Measurements from ENCODE around the gene OR2S2. TPM values are rescaled to one million over a fixed set of nuclear protein-coding genes. Genes with fewer than 3 reads are reported as not detected.
"Not testable (repeated sequence)": the region's sequence is repeated elsewhere in the genome, so short reads cannot be mapped to it uniquely, and the experiment has no call there.

OR2S2 gene, protein sequence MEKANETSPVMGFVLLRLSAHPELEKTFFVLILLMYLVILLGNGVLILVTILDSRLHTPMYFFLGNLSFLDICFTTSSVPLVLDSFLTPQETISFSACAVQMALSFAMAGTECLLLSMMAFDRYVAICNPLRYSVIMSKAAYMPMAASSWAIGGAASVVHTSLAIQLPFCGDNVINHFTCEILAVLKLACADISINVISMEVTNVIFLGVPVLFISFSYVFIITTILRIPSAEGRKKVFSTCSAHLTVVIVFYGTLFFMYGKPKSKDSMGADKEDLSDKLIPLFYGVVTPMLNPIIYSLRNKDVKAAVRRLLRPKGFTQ
- total RNA-seq, result not detected in 2 replicates

DNA sequence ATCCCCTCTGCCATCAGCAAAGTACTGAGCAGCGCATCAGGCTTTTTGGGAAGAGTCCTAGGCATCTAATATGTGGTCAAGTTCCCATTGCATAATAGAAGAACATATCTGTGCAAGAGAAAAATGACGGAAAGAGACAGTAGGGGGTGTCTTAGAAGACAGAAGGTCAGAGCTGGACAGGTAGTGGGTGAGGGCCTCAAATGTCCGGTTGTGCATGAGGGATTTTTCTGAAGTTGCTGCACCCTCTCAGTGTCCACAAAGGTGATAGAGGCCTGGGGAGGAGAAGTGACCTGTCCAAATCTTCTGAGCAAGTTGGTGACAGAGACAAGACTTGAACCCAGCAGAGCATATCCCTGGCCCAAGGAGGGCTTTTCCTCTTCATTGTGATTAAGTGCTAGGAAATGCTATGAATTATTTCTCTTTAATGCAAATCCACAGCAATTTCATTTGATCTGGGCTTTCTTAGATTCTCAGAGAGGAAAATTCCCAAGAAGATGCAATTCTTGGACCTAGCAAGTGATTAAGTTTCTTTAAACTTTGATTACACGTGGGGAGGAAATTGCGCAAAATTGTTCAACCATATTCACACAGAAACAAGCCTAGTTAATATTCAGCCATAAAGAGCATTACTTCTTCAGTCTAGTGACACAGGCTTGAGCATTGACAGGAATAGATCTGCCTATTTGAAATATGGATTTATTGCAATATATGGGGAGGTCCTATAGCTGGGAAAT, at the start of gene OR2S2:
OR2S2 (minus strand) TSS at position 51 of the 734 bp plus-strand sequence. CDS start 56 bp downstream, outside the sequence.
- no peak for DNase-seq

DNA sequence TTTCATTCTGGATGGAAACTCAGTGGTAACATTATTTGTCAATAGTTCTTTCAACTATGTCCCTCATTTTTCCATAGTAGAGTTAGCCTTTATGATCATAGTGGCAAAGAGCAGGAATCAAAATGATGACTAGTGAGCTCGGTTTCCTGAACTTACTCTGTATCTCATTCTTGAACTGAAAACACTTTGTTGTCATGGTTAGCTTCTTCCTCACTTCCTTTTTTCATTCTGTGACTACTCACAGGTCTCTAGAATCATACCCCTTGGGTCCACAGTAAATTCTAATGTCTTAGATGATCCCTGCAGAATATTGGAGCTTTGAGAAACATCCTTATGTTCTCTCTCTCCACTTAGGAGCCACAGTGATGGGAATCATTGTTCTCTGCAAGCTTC, 49.4 kb upstream of the OR2S2 start:
- DNase-seq, result no peak

DNA sequence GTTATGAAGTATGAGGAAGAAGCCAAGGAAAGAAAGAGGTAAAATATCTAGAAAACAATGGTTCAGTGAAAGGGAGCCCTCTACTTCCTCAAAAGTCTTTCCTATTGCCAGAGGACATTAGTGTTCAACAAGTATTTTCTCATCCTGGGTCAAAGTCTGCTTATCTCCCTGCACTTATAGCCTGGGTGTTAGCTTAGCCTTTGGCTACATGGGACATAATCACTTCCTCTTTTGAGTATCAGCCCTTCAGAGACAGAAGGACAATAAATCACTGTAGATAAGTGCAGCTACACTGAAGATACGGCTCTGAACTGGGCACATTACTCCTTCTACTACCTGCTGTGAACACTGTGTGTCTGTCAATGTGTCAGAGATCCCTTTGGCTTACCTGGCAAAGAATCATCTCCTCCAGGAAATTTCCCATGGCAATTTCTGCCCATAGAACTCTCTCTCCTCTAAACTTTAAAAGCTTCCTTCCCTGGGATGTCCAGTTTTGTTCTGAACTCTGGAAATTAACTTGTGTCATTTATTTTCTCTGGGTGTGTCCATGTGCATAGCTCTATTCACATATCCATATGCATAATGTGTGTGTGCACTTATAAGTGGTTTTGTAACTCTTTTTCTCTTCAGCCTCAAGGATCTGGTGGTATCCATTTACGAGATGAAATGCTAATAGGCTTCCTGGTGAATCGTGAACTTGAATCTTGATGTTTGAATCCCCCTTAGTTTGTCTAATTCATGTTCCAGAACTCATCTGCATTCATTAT, 48.8 kb upstream of the OR2S2 start:
- DNase-seq, result no peak

DNA sequence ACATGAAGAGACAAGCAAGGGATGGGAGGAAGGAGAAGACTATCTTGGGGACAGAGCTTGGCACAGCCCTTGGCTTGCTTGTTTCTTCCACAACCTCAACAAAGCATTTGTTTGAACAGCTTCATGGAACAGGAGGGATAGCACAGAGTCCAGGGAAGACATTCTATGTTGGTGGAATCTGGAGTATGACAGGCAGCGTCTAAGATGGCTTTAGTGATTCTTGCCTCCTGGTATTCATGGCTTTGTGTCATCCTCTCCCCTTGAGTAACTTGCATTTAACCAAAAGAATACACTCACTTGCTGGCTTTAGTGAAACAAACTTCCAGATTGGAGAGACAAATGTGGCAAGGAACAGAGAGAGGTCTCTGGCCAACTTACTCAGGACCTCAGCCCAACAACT, 47.9 kb upstream of the OR2S2 start:
- no peak for DNase-seq

DNA sequence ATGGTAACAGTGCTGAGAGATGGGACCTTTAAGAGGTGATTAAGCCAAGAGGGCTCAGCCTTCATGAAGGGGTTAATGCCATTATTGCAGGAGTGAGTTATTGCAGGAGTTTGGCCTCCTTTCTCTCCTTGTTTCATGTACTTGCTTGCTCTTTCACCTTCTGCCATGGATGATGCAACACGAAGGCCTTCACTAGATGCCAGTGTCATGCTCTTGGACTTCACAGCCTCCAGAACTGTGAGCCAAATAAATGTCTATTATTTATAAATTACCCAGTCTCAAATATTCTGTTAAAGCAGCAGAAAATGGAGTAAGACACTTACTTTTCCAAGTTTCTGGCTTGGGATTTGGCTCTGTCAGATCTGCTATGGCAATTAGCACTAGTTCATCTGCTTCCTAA, 40.4 kb upstream of the OR2S2 start:
- no peak for DNase-seq

DNA sequence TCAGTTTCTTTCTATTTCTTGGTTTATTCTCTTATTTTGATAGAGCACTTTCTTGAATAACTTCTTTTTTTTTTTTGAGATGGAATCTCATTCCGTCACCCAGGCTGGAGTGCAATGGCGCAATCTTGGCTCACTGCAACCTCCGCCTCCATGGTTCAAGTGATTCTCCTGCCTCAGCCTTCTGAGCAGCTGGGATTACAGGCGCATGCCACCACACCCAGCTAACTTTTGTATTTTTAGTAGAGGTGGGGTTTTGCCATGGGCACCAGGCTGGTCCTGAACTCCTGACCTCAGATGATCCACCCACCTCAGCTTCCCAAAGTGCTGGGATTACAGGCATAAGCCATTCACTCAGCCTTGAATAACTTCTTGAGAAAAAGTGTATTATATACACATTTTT, 39.1 kb upstream of the OR2S2 start:
- not testable (repeated sequence) for DNase-seq

DNA sequence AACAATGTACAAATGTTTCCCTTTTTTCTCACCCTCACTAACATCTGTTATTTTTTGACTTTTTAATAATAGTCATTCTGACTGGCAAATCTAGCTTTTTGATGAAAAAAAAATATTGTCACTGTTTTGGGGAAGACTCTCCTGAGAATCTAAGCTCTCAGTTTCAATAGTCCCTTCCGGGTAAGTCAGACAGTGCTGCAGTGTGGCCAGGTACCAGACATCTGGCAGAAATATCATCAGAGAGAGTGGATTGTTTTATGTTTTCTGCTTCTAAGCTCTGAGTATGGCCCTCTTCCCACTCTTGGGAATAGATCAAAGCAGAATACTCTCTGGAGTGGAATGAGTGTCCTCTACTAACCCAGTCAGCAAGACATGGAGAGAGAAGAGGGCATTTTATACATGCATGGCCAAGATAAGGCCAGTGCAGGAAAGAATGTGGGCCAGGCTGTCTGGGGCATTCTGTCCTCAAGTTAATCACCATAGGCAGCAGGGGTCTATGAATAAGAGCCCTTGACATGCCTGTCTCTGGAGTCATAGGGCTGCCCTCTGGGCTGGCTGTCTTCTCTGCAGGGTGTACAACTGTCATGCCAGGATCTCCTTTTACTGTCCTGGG, 38.5 kb upstream of the OR2S2 start:
- DNase-seq, result no peak

DNA sequence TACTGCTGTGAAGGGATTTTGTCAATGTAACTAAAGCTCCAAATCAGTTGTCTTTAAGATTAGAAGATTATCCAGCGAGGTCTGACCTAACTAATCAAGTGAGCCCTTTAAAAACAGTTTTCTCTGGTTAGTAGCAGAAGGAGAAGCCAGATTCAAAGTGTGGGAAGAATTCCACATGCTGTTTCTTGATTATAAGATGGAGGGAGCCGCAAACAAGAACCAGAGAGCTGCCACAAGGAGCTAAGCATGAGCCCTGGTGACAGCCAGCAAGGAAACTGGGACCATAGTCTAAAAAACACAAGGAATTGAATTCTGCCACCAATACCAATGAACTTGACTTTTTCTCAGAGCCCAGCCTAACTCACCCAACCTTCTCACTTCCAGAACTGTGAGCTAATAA, 37.0 kb upstream of the OR2S2 start:
- DNase-seq, result no peak

DNA sequence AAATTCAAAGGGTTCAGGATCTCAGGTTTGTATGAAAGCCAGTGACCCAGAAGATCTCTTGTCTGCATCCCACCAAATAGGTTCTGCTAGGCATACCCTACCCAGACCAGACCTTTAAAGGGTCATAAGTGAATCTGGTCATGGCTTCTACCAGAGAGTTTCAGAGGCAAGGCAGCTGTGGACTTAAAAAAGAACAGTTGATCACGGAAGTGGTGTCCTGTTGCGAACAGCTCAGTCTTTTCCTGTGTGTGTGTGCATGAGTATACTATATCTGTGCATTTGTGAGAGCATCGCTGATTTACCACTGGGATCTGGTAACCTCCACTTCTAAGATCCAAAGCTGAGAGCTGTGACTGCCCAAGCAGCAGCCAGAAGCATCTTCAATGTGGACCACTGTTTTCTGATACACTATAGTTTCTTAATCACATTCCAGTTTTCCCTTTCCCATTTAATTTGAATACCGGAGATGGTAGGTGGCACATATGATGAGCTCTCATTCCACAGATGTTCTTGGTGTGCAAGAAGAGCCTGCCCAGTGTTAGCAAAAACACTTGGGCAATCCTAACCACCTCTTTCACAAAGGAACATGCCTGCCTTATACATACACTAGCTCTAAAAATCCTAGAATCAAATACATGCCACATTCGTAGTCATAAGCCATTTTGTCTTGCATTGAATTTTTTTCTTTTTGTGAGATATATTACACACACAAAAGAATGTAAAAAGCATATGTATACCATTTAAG, 36.2 kb upstream of the OR2S2 start:
- DNase-seq, result no peak

DNA sequence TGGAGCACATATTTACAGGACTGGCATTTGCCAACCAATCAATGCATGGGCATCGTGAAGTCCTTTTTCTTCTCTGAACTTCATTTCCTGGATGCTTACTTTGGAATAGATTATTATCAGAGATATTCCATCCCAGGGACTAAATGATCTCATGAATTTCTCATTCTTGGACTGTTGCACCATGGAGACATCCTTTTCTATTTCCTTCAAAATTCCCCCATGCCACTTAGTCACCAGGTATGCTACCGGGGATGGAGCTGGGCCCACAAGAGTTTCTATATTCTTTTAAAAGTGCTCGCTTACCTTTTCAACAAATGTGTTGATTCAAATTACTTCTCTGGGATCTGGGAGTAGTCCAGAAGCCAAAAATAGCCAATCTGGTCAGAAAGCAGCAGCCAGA, 35.2 kb upstream of the OR2S2 start:
- DNase-seq, result not testable (repeated sequence)

DNA sequence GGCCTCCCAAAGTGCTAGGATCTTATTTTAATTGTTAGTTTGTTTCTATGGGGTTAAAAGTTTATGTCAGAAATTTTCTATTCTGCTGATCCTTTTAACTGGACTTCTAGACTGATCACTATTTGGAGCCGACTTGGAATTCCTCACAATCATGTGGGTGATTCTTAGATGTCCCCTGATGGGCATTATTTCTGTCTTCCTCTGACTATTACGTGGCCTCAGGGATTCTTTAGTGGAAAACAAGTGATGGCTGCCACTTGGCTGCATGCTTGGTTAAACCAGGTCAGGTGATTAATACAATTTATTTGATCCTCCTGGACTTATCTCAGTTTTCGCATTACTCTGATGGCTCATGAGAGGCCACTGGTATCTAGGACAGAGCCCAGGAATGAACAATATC, 32.2 kb upstream of the OR2S2 start:
- DNase-seq, result no peak

DNA sequence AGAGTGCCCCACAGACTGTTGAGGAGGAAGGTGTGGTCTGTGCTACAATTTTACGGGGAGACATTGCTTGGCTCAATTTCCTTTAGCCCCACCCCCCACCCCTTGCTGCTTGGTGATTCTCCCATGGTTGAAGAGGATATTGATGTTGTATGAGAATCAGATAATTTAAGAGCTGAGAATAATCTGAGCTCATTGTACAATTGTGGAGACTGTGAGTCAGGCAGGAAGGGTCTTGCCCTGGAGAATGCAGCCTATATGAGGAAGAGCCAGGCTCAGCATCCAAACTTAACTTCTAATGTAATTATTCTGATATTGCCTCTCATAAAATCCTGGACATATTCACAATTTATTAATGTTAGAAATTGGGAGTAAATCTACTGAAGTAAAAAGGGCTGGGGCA, 26.1 kb upstream of the OR2S2 start:
- peak; percentile 52 for DNase-seq

DNA sequence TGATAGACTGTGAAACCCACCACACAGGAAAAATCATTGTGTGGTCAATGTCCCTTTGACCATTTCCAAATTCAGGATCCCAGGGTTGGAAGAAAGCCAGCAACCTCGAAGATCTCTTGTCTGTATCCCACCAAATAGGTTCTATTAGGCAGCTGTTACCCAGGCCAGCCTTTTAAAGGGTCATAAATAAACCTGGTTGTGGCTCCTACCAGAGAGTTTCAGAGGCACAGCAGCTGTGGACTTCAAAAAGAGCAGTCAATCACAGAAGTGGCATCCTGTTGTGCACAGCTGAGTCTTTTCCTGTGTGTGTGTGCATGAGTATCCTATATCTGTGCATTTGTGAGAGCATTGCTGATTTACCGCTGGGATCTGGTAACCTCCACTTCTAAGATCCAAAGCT, 23.7 kb upstream of the OR2S2 start:
- no peak for DNase-seq

DNA sequence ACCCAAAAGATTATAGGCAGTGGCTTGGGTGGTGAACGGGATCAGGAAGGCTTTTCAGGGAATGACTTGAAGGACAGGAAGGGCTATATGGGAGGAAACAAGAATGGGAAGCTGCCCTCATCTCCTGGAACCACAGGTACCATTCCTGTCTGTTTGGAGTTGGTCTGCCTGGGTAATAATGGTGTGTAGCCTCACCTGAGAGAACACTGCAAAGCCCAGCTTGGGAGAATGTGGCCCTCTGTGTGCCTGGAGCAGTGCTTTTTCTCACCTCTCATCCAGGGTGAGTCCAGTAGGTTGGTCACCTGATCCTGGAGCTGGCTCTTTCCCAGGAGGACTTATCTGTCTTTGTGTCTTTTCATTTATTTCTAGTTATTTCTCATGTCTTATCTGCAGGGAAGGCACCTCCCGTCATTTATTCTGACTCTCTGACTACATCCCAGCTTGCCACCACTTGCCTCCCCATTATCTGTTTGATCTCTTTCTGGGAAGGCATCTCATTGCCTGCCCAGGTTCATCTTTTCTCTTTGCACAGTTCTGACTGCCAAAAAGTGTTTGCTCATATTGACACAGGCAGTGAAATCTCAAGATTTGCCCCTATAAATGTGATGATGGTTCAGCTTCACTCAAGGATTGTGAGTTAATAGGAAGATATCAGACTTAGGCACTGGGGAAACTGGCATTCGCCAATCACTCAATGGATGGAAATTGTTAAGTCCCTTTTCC, 22.5 kb upstream of the OR2S2 start:
- DNase-seq, result no peak

DNA sequence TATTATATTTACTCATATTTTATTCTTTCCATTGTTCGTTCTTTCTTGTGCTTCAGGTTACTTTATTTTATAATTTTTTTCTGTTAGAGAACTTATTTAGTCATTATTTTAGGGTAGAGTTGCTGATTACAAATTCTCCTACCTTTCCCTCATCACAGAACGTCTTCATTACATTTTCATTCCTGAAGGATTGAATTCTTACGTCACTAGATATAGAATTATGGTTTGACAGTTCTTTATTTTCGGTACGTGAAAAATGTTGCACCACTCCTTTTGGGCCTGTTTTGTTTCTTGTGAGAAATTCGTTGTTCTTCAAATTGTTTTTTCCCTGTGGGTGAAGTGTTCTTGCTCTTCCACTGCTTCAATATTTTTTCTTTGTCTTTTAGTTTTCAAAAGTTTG, 20.8 kb upstream of the OR2S2 start:
- DNase-seq, result no peak

DNA sequence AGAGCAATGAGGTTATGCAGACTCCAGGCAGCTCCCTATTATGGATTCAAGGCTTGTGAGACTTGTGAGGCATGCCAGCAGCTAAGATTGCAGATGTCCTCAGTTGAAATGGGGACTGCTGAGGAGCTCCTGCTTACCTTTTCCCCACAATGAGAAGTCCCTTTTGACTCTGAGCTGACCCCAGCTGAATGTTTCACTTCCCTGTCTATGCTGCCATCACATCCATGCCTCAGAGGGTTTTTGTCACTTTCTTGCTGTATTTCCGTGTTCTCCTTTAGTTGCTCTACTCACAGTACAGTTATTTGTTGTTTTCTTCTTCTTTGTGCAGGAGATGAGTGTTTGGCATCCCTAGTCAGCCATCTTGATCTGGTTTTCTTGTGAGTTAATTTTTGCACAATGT, 18.8 kb upstream of the OR2S2 start:
- no peak for DNase-seq

DNA sequence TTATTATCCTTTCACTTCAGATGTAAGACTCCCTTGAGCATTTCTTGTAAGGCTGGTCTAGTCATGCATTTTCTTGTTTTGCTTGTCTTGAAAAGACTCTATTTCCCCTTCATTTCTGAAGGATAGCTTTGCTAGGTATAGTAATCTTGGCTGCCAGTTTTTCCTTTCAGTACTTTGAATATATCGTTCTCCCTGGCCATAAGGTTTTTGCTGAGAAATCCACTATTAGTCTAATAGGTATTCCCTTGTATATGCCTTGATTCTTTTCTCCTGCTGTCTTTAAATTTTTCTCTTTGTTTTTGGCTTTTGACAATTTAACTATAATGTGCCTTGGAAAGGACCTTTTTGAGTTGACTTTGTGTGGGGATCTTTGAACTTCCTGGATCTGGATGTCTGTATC, 16.8 kb upstream of the OR2S2 start:
- no peak for DNase-seq

DNA sequence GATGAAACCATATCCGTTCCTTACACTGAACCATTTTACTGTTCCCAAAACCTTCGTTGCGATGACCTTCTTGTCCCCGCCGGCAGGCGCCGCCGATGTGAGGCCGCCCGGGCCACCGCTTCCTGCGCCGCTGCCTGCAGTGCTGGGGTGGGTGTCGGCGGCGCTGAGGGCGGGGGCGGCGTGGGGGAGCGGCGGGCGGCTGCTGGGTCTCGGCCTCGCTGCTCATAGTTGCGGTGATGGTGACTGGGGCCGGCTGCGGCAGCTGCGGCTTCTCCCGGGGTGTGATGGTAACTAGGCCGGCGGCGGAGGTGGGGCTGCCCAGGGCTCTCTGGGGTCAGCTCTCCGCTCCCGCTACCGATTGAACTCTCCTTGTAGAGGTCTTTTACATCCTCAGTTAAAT, 14.1 kb upstream of the OR2S2 start:
- no peak for DNase-seq

DNA sequence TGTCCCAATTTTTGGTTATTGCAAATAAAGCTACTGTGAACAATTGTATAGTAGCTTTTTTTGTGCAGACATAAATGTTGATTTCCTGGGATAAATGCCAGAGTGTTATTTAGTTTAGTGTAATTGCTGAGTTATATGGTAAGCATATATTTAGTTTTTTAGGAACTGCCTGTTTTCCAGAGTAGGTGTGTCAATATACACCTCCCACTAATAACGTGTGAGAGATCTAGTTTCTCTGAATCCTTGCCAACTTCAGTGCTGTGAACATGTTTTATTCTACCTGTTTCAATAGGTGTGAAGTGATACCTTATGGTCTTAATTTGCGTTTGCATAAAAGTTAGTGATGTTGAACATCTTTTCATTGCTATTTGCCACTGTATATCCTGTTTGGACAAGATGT, 9.1 kb upstream of the OR2S2 start:
- DNase-seq, result no peak

DNA sequence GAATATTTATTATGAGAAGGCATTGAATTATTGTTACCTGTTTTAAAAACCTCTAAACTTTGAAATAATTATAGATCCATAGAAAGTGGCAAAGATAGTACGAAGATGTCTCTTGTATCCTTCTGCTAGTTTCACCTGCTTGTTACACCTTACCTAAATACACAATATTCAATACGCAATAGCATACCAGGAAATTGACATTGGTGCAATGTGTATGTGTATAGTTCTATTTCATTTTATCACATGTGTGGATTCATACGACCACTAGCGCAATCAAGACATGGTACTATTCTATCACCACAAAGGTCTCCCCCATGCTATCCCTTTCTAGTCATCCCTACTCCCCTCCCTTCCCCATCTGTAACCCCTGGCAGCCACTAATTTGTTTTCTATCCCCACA, 8.5 kb upstream of the OR2S2 start:
- DNase-seq, result no peak

DNA sequence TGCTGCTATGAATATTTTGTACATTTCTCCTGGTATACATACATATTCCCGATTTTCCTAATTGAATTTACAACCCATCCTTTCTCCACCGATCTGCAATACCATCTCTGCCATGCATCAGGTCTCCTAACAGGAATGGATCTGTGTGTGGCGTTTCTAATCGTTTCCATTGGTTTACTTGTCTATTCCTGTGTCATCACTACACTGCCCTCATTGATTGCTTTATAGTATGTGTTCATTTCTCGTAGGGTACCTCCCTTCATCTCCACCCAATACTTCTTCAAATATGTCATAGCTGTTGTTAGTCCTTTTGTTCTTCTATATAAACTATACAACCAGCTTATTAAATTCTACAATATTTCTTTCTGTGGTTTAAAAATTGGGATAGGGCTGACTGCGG, 7.1 kb upstream of the OR2S2 start:
- DNase-seq, result no peak

Measured in dermis blood vessel endothelial cell (primary cell).